AG20443 (cell line): Measurements from ENCODE around the gene PEPD.

Experiments
- DNase-seq: peaks from one replicate; pipeline ENCODE4 v3.0.0; 2012; ENCODE audit warnings: low spot score, mixed read lengths

PEPD gene

GRCh38 chr19:33472691-33473652 lies 48.6 kb downstream of the PEPD start:
- peak; percentile 91 for DNase-seq

DNA sequence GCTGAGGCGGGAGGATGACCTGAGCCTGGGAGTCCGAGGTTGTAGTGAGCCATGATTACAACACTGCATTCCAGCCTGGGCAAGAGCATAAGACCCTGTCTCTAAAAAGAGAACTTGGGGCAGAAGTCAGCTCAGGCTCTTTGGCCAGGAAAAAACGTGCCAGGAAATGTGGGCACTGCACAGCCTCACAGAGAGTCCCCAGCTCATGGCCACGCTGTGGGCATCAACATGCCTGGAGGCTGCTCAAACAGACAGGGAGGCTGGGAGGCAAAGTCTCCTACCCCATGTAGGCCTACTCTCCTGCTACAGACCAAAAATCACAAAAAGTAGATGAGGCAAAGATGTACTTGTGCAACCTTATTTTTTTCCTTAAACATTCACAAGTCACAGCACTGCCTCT lies 49.4 kb downstream of the PEPD start:
- no peak for DNase-seq

GRCh38 chr19:33471111-33471996 lies 50.2 kb downstream of the PEPD start:
- DNase-seq: no peak

GRCh38 chr19:33470686-33471085 lies 50.9 kb downstream of the PEPD start:
- DNase-seq: no peak

GRCh38 chr19:33470040-33470330 lies 51.6 kb downstream of the PEPD start:
- DNase-seq: no peak

- DNase-seq: no peak
These were observed 52.2 kb downstream of the PEPD start for GRCh38 chr19:33469171-33470039.

GRCh38 chr19:33468361-33469170 lies 53.0 kb downstream of the PEPD start:
- DNase-seq: no peak

GRCh38 chr19:33467851-33468250 lies 53.7 kb downstream of the PEPD start:
- DNase-seq: no peak

DNA sequence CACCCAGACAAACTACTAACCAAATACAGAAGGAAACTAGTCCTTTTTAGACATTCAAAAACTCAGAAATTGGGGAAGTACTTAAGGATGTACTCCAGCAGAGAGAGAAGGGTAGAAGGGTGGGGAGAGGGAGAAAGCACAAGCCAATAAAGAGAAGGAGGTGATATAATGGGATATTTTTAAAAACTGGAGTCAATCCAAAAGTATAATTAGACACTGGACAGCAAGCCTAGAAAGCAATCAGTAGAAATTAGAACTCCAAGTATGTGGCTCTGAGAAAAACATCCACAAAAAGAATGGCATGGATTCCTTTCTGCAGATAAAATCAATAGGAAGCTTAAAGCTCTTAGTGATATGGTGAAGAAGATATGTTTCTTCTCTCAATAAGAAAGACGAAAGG lies 55.8 kb downstream of the PEPD start:
- no peak for DNase-seq

DNA sequence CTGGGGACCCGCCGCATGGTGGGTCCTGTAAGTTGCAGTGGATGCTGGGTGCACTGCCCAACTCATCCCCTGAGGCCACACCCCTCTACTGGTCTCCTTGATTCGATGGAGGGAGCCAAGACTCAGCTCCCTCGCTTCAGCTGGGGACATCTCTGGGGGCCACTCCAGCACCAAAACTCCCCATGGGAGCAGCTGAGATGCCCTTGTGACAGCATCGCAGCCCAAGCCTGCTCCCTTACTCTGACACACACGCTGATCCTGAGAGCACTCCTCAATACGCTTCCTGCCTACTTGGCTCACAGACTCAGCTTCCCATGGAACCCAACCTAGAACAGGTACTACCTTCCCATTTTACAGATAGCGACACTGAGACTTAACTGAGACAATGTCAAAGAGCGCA lies 56.2 kb downstream of the PEPD start:
- no peak for DNase-seq

DNA sequence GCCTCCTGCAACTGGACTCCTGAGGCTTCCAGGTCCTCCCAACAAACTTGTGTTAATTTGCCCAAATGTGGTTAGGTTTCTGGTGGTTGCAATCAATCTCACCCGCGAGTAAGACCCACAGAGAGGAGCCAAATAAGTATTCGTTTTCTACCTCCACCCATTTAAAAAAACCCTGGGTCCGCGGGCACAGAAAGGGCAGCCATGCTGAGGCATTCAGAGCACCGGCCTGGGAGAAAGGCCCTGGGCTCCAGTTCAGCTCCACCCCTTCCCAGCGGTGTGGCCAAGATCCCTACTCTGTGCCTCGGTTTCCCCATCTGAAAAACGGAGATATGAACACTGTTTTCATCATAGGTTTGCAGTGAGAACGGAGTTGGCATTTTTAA lies 56.9 kb downstream of the PEPD start:
- no peak for DNase-seq

DNA sequence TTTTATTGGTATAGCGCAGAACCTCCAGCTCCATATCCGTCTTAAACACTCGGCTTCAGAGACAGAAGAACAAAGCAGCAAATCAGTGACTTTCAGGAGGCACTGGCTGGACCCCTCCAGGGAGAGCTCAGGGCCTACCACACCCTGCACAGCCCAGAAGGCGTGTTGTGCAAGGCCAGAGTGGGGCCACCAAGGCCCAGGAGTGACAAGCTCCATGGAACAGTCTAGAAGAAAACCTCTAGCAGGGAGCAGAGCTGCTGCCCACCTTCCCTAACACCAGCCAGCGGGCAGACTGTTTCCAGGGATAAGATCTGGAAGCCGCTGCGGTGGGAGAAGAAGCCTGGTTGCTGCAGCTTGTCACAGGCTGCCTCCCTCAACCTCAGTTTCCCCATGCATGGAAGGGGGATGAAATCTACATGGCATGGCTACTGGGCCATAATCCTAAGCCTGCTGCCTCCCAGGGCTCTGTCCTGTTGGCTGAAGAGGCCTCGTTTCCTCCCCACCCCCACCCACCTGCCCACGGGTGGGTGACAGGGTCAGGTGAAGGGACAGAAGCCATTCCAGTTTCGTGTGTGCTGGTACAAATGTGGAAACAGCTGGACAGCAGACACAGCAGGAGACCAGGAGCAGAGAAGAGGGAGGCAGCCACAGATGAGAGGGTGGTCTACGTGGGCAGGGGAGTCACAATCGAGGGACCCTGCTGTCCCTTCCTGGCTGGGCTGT lies 57.4 kb downstream of the PEPD start:
- DNase-seq: no peak

GRCh38 chr19:33463199-33463598 lies 58.4 kb downstream of the PEPD start:
- no peak for DNase-seq

DNA sequence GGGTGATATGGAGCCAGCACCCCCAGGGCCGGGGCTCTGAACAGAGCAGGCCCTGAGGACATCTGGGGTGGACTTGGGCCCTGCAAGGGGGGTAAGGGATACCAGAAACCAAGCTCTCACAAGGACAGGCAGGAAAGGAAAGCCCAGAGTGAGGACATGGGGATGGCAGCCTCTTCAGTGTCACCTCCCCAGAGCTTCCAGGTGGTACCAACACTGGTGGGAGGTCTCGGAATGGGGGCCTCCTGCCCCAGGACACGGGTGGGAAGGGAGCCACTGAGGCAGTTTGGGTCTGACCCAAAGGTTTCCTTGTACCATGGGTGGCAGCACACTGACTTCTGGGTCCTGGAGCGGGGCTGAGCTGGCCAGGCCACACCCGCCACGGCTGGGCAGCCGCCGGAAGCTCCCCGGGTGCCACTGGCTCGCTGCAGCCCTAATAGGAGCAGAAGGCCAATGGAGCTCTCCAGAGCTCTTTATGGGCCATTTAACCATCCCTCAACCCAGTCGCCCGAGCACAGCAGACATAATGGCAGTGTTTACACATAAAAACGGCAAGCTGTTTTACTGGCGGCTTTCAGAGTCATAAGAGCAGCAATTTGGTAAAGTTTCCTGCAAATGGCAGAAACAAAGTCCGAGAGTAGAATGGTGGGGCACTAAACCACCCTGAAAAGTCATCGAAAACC lies 59.3 kb downstream of the PEPD start:
- no peak for DNase-seq

DNA sequence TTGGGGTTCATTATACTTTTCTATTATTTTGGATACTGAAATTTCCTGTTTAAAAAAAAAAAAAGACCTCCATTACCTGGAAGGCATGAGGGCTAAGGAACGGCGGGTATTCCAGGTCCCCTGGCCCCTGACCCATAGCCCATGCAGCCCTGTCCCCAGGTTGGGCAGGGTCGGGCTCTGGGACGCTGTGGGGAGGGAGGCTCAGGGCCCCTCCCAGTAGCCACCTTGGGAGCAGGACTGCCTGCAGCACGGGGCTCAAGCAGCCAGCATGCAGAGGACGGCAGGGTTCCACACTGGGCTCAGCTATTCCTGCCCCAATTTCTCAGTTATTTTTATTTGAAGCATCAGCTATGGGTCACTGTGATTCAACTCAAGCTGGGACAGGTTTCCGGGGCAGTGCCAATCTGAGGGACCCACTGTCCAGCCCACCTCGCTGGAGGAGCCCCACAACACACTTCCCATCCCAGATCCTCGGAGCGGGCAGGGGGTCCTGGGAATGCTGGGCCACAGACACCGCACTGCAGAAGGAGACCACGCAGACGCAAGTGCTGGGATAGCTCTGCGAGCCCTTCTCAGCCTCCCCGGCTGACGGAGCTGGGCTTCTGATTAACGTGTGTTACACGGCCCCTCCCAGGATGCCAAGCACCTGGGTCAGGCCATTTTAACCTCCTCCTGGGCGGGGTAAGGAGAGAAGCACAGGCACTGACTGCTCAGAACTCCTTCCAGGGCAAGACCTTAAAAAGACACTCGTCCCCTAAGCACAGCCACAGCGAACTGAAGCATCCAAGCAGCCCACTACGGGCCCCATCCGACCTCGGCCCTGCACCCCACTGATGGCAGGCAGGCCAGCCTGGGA lies 60.1 kb downstream of the PEPD start:
- DNase-seq: no peak

DNA sequence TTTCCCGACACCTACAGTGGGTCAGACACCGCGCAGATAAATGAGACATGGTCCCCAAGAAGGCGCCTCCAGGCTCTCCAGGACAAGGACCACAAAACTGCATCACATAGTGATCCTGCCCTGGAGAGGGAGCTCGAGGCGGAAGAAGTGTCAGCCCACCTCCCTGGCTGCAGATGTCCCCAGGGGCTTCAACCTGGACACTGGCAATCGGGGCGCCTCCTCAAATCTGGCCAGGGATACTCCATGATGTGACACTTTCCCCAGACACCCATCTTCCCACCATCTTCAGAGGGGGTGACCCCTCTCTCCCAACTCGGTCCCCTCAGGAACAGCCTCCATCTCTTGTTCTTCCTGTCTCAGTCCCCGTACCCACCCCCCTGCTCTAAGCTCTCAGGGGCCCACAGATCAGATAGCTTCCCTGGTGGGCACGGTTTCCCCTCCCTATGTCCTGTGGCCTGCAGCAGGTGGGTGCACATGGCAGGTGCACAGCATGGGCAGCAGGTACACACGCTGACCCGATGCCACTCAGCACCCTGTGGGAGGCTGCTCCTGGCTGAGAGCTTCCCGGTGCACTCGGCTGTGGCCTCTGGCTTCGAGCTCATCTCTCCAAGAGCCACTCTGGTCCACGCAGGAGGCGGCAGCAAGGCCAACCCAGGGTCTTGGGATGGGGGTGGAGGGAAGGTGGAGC lies 61.2 kb downstream of the PEPD start:
- no peak for DNase-seq

DNA sequence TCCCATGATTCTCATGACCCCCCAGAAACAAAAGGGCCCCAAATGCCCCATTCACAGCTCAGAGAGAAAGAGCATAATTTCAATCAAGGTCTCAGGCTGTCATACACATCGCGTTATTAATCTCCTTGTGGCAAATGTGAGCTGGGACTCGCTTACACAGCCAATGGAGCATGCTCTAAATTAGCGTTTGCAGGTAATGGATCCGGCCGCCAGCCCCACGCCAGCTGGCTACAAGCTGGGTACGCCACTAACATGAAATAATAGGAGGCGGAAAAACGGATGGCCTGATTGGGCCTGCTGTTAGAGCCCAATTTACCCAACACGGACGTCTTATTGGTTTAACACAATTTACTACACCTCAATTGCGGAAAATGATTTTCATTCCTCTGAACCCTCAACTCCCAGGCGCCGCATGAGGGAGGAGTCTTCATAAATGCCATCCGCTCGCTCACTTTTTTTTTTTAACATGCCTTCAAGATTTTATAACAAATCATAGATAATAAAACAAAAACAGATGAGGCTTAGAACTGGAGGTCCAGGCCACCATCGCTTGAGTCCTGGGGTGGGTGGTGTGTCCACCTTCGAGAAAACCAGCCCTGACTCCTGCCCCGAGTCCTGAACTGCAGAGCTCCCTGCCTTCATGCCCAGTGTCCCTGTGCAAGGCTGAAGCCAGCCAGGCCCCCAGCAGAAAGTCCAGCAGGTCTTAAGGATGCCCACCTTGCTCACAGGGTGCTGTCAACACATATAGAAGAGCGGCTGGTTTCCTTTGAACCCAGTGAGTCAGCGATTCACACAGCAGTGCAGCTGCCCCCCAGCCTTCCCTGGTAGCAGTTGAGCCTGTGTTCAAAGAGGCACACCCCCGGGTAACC lies 62.1 kb downstream of the PEPD start:
- DNase-seq: no peak

DNA sequence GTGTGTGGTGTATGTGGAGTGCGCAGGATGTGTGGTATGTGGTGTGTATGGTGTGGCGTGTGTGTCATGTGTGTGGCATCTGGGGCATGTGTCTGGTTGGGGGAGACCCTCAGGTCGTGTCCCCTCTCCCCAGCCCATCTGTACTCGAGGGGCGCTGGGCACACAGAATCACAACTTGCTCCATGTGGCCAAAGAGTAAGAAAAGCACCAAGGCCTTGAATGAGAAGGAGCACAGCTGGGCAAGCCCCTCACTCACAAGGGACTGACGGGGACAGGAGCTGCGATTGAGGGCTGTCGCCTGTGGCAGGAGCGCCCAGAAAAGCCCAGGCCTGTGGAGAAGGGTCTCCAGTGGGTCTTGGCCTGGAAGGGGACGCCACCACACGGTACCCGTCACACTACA lies 62.8 kb downstream of the PEPD start:
- no peak for DNase-seq
